ENCODE measurements around the gene TTC9.

The TTC9 gene

DNA sequence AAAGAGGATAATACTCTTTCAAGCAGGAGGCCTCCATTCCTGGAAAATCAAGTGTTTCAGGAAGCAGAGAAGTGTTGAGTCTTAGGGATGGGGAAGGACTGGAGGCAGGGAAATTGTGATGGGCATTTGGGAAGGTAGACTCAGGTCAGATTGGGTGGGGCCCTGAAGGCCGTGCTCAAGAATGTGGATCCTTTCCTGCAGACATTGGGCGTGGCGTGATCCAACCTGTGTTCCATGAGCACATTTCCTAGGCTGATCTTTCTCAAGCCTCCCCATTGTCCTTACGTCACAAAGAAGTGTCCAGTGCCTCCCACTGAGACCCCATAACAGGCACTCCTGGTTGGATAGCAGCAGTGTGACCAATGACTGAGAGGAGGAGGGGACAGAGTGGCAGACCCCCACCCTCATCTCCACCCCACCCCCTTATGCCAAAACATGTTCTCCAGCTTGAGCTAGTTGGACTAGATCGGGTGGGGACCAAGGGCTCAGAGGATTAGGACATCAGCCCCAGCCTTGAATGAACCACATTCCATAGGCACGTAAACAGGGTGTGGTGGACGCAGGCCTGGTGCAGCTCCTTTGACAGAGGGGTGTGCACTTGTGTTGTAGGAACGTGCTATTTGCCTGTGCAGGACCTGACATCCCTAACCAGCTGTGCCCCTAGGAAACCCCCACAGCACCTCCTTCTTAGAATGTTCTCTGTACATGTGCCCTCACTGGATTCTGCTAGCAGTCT is 76.8 kb downstream of the TTC9 start:
- DNase-seq, result no peak

- DNase-seq, result no peak
Measured at GRCh38 chr14:70721542-70721941, 79.8 kb downstream of the TTC9 start.

- DNase-seq, result no peak
Measured at GRCh38 chr14:70722418-70722817, 80.7 kb downstream of the TTC9 start.

- no peak for DNase-seq
Measured at GRCh38 chr14:70723276-70723675, 81.6 kb downstream of the TTC9 start.

DNA sequence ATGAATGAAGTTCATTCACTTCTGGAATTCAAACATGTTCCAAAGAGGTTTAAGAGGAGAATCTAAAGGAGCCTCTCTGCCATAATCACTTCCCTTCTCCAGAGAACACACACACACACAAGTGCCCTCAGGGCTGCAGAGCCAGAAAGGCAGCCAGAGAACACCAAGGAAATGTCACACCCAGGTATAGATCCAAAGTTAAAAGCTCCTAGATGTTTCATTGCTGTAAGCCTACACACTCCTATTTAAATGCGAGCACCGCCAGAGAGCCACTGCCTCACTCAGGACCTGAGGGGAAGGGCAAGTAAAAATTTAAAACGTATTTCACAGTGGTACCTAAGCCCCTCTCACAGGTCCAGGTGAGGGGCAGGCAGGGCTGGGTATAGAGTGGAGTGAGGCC is 82.4 kb downstream of the TTC9 start:
- DNase-seq, result no peak

DNA sequence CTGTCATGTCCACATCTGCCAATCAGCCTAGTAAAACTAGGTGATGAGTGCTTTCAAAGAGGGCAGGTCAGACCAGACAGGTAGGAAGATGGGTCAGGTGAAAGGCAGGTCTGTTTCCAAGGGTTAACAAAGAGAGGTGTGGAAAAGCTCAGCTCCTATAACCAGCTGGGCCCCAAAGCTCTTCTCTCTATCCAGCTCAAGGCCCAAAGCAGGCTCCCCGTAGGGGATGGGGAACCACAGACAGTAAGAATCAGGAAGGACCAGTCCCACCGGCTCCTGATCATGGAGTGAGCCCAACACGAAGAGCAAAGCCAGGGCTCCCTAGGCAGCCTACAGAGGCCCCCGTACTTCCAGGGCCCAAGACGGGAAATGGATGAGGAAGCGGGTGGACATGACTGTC is 83.2 kb downstream of the TTC9 start:
- DNase-seq, result no peak
